Measurements from ENCODE around the gene ZNF773. TPM values are rescaled to one million over a fixed set of nuclear protein-coding genes. Genes with fewer than 3 reads are reported as not detected.
"Not testable (repeated sequence)": the region's sequence is repeated elsewhere in the genome, so short reads cannot be mapped to it uniquely, and the experiment has no call there.

ZNF773 gene
- 10.2 TPM for total RNA-seq (2021; ENCODE audit: unreplicated experiment)
- polyA plus RNA-seq (2012; ENCODE audit: insufficient read length), result 7.8 TPM
- percentile 65 among the genes with signal in this experiment for Bru-seq, nascent RNA
- BruChase-seq, experiment 1, labeled RNA remaining after a 2-hour chase, result percentile 68 among the genes with signal in this experiment
- BruChase-seq, experiment 2, labeled RNA remaining after a 6-hour chase, result percentile 67 among the genes with signal in this experiment
- long read RNA-seq, transcript ZNF773-204 (4 exons, 2,019 nt), result major isoform, 6 of 18 reads
- long read RNA-seq, partial matches to known transcripts, result 1 of 18 reads
- long read RNA-seq, other reads (novel, unspliced or antisense), result 7 of 18 reads

DNA sequence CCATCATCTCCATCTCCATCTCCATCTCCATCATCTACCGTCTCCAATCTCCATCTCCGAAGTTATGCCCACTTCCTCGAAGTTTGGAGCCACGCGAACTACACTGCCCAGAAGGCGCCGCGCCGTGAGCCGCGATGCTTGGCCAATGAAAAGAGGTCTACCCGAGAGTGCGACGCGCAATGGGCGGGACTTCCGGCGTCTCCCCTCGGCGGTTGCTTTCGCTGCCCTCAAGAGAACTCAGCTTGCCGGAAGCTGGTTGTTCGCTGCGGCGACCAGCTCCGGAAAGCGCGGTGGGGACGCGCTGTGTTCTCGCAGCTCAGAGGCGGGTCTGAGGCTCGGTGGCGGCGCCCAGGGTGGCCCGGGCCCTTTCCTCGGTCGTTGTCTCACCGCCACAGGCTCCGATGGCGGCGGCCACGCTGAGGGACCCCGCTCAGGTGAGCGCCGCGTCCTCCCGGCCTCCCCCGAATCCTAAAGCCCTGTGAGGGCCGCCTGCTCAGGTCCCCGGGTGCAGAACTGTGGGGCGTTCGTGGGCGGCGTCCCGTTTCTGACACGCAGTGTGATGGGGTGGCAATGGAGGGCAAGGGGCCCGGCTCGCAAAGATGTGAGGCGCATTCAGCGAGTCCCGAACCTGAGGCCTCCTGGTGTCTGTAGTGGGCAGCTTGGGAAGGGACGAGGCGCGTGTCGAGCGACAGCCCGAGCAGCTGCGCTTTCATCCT, at the start of gene ZNF773:
Gene ZNF773, plus strand, starts transcription at position 259 of the 716 bp plus-strand sequence. Its CDS starts 143 bp downstream, at position 402.
- peak within 1 kb of the TSS; percentile 57 for H3K27ac ChIP-seq (ENCODE audit: low read length)
- H3K27me3 ChIP-seq (ENCODE audit: control insufficient read depth, insufficient read depth, low read length); H3K9me3 ChIP-seq (ENCODE audit: control insufficient read depth, insufficient read depth, low read depth, low read length); H3K36me3 ChIP-seq (ENCODE audit: control insufficient read depth, insufficient read depth, low read length); in situ Hi-C loops (cut with HindIII; ENCODE audit: low pct_unique_long_range_greater_than_20kb, low sequenced_read_pairs); BruUV-seq (replicated peaks); CTCF ChIA-PET; H3K4me1 ChIP-seq (ENCODE audit: control insufficient read depth, insufficient read depth, low read length); intact Hi-C loops (cut with micrococcal nuclease; ENCODE audit: unreplicated experiment): not testable (repeated sequence)
- ATAC-seq (peak; percentile 100), DNase-seq (ENCODE audit: low read depth, low spot score) (peak; percentile 81)
- peak within 1 kb of the TSS; percentile 61 to 69 for H3K4me3 ChIP-seq (ENCODE audit: low read depth in 2 of 2, low read length in 2 of 2)
- POLR2A ChIA-PET, result interaction anchor here (0.6 kb wide), 1 partner anchor 241 kb away, joined by 6 read pairs; no protein-coding TSS in a partner anchor
- TF ChIP-seq POLR2AphosphoS5 (IDR thresholded peaks at IDR 0.05; ENCODE audit: low read depth, low read length), result peak; percentile 93
- TF ChIP-seq SIN3A (IDR thresholded peaks at IDR 0.05; ENCODE audit: borderline replicate concordance, insufficient read depth, low read depth, low read length), result 0 out of 2 replicates have a peak, but pooled peaks have one; percentile 67

DNA sequence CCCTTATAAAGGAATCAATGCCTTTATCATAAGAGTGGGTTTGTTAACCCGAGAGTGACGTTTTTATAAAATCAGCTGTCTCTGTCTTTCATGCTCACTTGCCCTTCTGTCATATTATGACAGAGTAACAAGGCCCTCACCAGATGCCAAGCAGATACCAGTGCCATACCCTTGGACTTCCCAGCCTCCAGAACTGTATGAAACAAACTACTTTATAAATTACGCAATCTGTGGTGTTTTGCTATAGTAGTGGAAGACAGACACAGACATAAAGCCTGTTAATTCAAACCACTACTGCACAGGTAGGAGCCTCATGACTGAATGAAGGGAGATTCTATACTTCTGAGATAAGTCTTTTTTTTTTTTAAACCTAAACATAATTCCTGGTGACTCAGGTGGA, 47.4 kb upstream of the ZNF773 start:
- no peak overlapping the region for H3K27ac ChIP-seq (ENCODE audit: low read length)
- peaks cover 16% of the 10 kb centered on the region; the same call in 1 of the 2 replicates for H3K9me3 ChIP-seq (ENCODE audit: control insufficient read depth, insufficient read depth, low read depth, low read length)
- intact Hi-C loops (cut with micrococcal nuclease; ENCODE audit: unreplicated experiment), result no loop called here
- POLR2A ChIA-PET, result no interaction called here
- no peaks in the 10 kb centered on the region for H3K27me3 ChIP-seq (ENCODE audit: control insufficient read depth, insufficient read depth, low read length)
- BruUV-seq (replicated peaks), result no TSS peak
- no peaks in the 10 kb centered on the region for H3K4me1 ChIP-seq (ENCODE audit: control insufficient read depth, insufficient read depth, low read length)
- TF ChIP-seq, protein P1, sequence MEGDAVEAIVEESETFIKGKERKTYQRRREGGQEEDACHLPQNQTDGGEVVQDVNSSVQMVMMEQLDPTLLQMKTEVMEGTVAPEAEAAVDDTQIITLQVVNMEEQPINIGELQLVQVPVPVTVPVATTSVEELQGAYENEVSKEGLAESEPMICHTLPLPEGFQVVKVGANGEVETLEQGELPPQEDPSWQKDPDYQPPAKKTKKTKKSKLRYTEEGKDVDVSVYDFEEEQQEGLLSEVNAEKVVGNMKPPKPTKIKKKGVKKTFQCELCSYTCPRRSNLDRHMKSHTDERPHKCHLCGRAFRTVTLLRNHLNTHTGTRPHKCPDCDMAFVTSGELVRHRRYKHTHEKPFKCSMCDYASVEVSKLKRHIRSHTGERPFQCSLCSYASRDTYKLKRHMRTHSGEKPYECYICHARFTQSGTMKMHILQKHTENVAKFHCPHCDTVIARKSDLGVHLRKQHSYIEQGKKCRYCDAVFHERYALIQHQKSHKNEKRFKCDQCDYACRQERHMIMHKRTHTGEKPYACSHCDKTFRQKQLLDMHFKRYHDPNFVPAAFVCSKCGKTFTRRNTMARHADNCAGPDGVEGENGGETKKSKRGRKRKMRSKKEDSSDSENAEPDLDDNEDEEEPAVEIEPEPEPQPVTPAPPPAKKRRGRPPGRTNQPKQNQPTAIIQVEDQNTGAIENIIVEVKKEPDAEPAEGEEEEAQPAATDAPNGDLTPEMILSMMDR (IDR thresholded peaks at IDR 0.05), result no peak
- no peak overlapping the region for H3K4me3 ChIP-seq (ENCODE audit: low read depth in 2 of 2, low read length in 2 of 2)
- in situ Hi-C loops (cut with HindIII; ENCODE audit: low pct_unique_long_range_greater_than_20kb, low sequenced_read_pairs), result no loop called here
- CTCF ChIA-PET, result no interaction called here
- ATAC-seq (no peak), DNase-seq (ENCODE audit: low read depth, low spot score) (no peak)
- H3K36me3 ChIP-seq (ENCODE audit: control insufficient read depth, insufficient read depth, low read length), result no peaks in the 10 kb centered on the region

DNA sequence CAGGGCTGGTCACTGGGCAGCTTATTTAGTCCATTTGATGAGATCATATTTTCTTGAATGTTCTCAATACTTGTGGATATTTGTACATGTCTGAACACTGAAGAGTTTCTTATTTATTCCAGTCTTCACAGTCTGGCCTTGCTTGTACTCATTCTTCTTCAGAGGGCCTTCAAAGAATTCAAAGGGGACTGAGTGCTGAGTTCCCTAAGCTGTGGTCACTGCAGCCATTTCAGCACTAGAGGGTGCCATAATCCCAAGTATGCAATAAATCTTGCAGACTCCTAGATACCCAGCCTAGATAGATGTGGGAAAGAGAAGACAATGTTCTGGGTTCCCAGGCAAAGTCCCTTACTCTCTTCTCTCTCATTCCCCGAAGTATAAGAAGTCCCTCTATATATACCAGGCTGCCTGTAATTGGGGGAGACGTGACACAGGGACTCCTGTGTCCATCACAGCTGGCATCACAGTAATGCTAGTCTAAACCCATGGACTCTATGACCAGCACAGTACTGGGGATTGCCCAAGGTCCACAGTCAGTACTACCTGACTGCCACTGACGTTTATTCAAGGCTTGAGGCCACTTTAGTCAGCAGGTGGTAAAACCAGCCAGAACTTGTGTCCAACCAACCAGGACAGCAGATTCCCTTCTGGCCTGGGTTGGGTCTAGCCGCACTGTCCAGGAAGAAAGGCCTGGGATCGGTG, 33.9 kb upstream of the ZNF773 start:
- CTCF ChIA-PET, result interaction anchor here (0.6 kb wide), 1 partner anchor 32 kb away, joined by 7 read pairs; no protein-coding TSS in a partner anchor
- BruUV-seq (replicated peaks), result no TSS peak

More for the DNA sequence above, 33.9 kb upstream of the ZNF773 start:
- peaks cover 55% of the 10 kb centered on the region for H3K9me3 ChIP-seq (ENCODE audit: control insufficient read depth, insufficient read depth, low read depth, low read length)
- DNase-seq (ENCODE audit: low read depth, low spot score), result no peak
- no peak overlapping the region for H3K27ac ChIP-seq (ENCODE audit: low read length)
- H3K36me3 ChIP-seq (ENCODE audit: control insufficient read depth, insufficient read depth, low read length), result no peaks in the 10 kb centered on the region
- TF ChIP-seq TCF7L2 (IDR thresholded peaks at IDR 0.05; ENCODE audit: low read depth, low read length), result no peak
- no peak for TF ChIP-seq POLR2AphosphoS5 (IDR thresholded peaks at IDR 0.05; ENCODE audit: low read depth, low read length)
- TF ChIP-seq, protein P2, sequence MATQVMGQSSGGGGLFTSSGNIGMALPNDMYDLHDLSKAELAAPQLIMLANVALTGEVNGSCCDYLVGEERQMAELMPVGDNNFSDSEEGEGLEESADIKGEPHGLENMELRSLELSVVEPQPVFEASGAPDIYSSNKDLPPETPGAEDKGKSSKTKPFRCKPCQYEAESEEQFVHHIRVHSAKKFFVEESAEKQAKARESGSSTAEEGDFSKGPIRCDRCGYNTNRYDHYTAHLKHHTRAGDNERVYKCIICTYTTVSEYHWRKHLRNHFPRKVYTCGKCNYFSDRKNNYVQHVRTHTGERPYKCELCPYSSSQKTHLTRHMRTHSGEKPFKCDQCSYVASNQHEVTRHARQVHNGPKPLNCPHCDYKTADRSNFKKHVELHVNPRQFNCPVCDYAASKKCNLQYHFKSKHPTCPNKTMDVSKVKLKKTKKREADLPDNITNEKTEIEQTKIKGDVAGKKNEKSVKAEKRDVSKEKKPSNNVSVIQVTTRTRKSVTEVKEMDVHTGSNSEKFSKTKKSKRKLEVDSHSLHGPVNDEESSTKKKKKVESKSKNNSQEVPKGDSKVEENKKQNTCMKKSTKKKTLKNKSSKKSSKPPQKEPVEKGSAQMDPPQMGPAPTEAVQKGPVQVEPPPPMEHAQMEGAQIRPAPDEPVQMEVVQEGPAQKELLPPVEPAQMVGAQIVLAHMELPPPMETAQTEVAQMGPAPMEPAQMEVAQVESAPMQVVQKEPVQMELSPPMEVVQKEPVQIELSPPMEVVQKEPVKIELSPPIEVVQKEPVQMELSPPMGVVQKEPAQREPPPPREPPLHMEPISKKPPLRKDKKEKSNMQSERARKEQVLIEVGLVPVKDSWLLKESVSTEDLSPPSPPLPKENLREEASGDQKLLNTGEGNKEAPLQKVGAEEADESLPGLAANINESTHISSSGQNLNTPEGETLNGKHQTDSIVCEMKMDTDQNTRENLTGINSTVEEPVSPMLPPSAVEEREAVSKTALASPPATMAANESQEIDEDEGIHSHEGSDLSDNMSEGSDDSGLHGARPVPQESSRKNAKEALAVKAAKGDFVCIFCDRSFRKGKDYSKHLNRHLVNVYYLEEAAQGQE (IDR thresholded peaks at IDR 0.05; ENCODE audit: insufficient read depth in 1 of 2, low read depth in 2 of 2, low read length in 1 of 2), result no peak
- TF ChIP-seq SIN3A (IDR thresholded peaks at IDR 0.05; ENCODE audit: borderline replicate concordance, insufficient read depth, low read depth, low read length), result no peak
- TF ChIP-seq, protein P1 (IDR thresholded peaks at IDR 0.05), result peak; percentile 72
- intact Hi-C loops (cut with micrococcal nuclease; ENCODE audit: unreplicated experiment), result no loop called here
- H3K4me3 ChIP-seq (ENCODE audit: low read depth in 2 of 2, low read length in 2 of 2), result no peak overlapping the region
- peak; percentile 88 for ATAC-seq
- in situ Hi-C loops (cut with HindIII; ENCODE audit: low pct_unique_long_range_greater_than_20kb, low sequenced_read_pairs), result no loop called here
- no peaks in the 10 kb centered on the region for H3K27me3 ChIP-seq (ENCODE audit: control insufficient read depth, insufficient read depth, low read length)
- POLR2A ChIA-PET, result interaction anchor here (0.6 kb wide), 2 partner anchors 180 to 207 kb away, joined by 3 to 15 read pairs; no protein-coding TSS in a partner anchor
- H3K4me1 ChIP-seq (ENCODE audit: control insufficient read depth, insufficient read depth, low read length), result no peaks in the 10 kb centered on the region

All from Panc1 (cell line).